Keratinocyte (primary cell): ENCODE results near the gene LDAF1. TPM values are rescaled to one million over a fixed set of nuclear protein-coding genes. Genes with fewer than 3 reads are reported as not detected.
"Not testable (repeated sequence)": the region's sequence is repeated elsewhere in the genome, so short reads cannot be mapped to it uniquely, and the experiment has no call there.

Source experiments
- DNase-seq: peaks from one replicate; pipeline ENCODE4 v3.0.0-alpha.2; 2011; ENCODE audit warnings: low read depth, missing footprints, low spot score
- FAIRE-seq: peaks from 2 replicates; lab custom pipeline; 2011; peaks lifted over from hg19 to GRCh38; lab: Jason Lieb, UNC
- H2AFZ ChIP-seq: 2 replicates; pipeline ENCODE4 v1.6.0; 2012; ENCODE audit warnings: low read length, control low read depth, inconsistent platforms; ENCODE audit not compliant: control insufficient read depth
- H3K27ac ChIP-seq: 2 replicates; pipeline ENCODE4 v1.5.1; 2011; ENCODE audit warnings: low read length; ENCODE audit not compliant: control insufficient read depth, insufficient read depth
- H3K27me3 ChIP-seq: 3 replicates; pipeline ENCODE4 v1.6.0; 2011; ENCODE audit warnings: low read length; ENCODE audit not compliant: control insufficient read depth, insufficient read depth; ENCODE audit errors: extremely low read depth
- H3K36me3 ChIP-seq, 2 experiments: 2 replicates in 1 of 2; 3 replicates in 1 of 2; pipeline ENCODE4 v1.5.1; 2011; ENCODE audit warnings: low read length in 2 of 2, mild to moderate bottlenecking in 1 of 2; ENCODE audit not compliant: control insufficient read depth in 2 of 2, insufficient read depth in 2 of 2; ENCODE audit errors: extremely low read depth in 1 of 2
- H3K4me1 ChIP-seq: 3 replicates; pipeline ENCODE4 v1.5.1; 2011; ENCODE audit warnings: low read length; ENCODE audit not compliant: control insufficient read depth, insufficient read depth; ENCODE audit errors: extremely low read depth
- H3K4me2 ChIP-seq: 3 replicates; pipeline ENCODE4 v1.6.0; 2011; ENCODE audit warnings: low read depth, low read length; ENCODE audit not compliant: control insufficient read depth, insufficient read depth; ENCODE audit errors: extremely low read depth
- H3K4me3 ChIP-seq, 3 experiments: fragments of 200-600 bp in 1 of 3; sonication (generic) in 1 of 3; 2 replicates in 2 of 3; 3 replicates in 1 of 3; pipeline ENCODE4 v1.5.1; 2011 to 2016; ENCODE audit warnings: low read length in 3 of 3, mild to moderate bottlenecking in 3 of 3, control low read depth in 2 of 3, inconsistent platforms in 1 of 3, low read depth in 1 of 3, mixed read lengths in 1 of 3, mixed run types in 1 of 3, moderate library complexity in 1 of 3; ENCODE audit not compliant: control insufficient read depth in 2 of 3, insufficient read depth in 2 of 3; ENCODE audit errors: extremely low read depth in 1 of 3
- H3K79me2 ChIP-seq: 2 replicates; pipeline ENCODE4 v1.6.0; 2012; ENCODE audit warnings: low read length; ENCODE audit not compliant: control insufficient read depth, insufficient read depth
- H3K9ac ChIP-seq: 3 replicates; pipeline ENCODE4 v1.6.0; 2011; ENCODE audit warnings: low read length; ENCODE audit not compliant: control insufficient read depth, insufficient read depth; ENCODE audit errors: extremely low read depth
- H3K9me1 ChIP-seq: 3 replicates; pipeline ENCODE4 v1.6.0; 2011; ENCODE audit warnings: low read length; ENCODE audit not compliant: control insufficient read depth, insufficient read depth; ENCODE audit errors: extremely low read depth
- H3K9me3 ChIP-seq: 2 replicates; pipeline ENCODE4 v1.5.1; 2012; ENCODE audit warnings: low read depth, low read length; ENCODE audit not compliant: control insufficient read depth
- H4K20me1 ChIP-seq: 3 replicates; pipeline ENCODE4 v1.6.0; 2011; ENCODE audit warnings: low read length; ENCODE audit not compliant: control insufficient read depth, insufficient read depth; ENCODE audit errors: extremely low read depth
- CTCF ChIP-seq, 3 experiments: IDR thresholded peaks in 1 of 3; conservative IDR thresholded peaks in 1 of 3; optimal IDR thresholded peaks in 1 of 3; 2 replicates in 2 of 3; 3 replicates in 1 of 3; pipeline versions ENCODE3 to v1.5.1; 2011; ENCODE audit warnings: low read length in 3 of 3, mild to moderate bottlenecking in 3 of 3, moderate library complexity in 2 of 3, control low read depth in 1 of 3, inconsistent platforms in 1 of 3; ENCODE audit not compliant: insufficient read depth in 2 of 3; ENCODE audit errors: extremely low read depth in 1 of 3
- EZH2 ChIP-seq: IDR thresholded peaks from one replicate; pipeline ENCODE4 v1.6.1; 2012; ENCODE audit warnings: inconsistent platforms, mild to moderate bottlenecking, low read length, moderate library complexity
- dilution Hi-C: fragments of 300-500 bp; cut with MboI; formaldehyde crosslinking; loops from one replicate; pipeline ENCODE4 v1.7.0; 2020; ENCODE audit warnings: low sequenced_read_pairs; ENCODE audit not compliant: extremely low pct_ligation_motif_present
- polyA minus RNA-seq, 3 experiments: library from RNA; depleted of rRNA, polyadenylated mRNA; stranded (reverse); fragments of >200 nt; gene quantifications; 1 replicate in 1 of 3; 2 replicates in 1 of 3; 3 replicates in 1 of 3; pipeline ENCODE4 v1.2.3, GENCODE V29; 2011
- polyA plus RNA-seq, 5 experiments: library from polyadenylated mRNA; depleted of rRNA in 3 of 5; stranded (reverse) in 3 of 5; stranded (forward) in 1 of 5; unstranded in 1 of 5; fragments of >200 nt; gene quantifications; 1 replicate in 1 of 5; 2 replicates in 3 of 5; 3 replicates in 1 of 5; pipeline versions ENCODE4 v1.2.1 to v1.2.3, GENCODE V29; 2011 to 2012; ENCODE audit warnings: missing spikeins in 2 of 5, low read depth in 1 of 5, low replicate concordance in 1 of 5

The LDAF1 gene
- 45.4 to 79.7 TPM (median 60.9 TPM) in 3 replicates for polyA plus RNA-seq
- polyA plus RNA-seq (2011; ENCODE audit: low read depth) = 90.1 TPM
- 63.5 and 71.2 TPM in 2 replicates for polyA plus RNA-seq (2011; cell fraction: cytosol; rRNA removed)
- 38.4 and 43.1 TPM in 2 replicates for polyA plus RNA-seq (2011; cell fraction: nucleus; rRNA removed)
- 50.2 and 121 TPM in 2 replicates for polyA plus RNA-seq (2012; ENCODE audit: low replicate concordance)
- polyA minus RNA-seq = 69.1 to 189 TPM (median 101 TPM) in 3 replicates
- 79.8 TPM for polyA minus RNA-seq (2011; cell fraction: cytosol; rRNA and poly(A)+ RNA removed)
- 34.4 and 38.1 TPM in 2 replicates for polyA minus RNA-seq (2011; cell fraction: nucleus; rRNA and poly(A)+ RNA removed)

- Histone ChIP-seq H4K20me1 (no peaks in the 10 kb centered on the region), H3K36me3 (peaks cover 0 to 18% of the 10 kb centered on the region in 2 experiments), H2AFZ (peak within 1 kb of the TSS; percentile 99), H3K27ac (peak within 1 kb of the TSS; percentile 84), H3K9ac (peak within 1 kb of the TSS; percentile 86), H3K4me1 (peaks cover 26% of the 10 kb centered on the region), H3K4me2 (peak within 1 kb of the TSS; percentile 98), H3K9me1 (no peaks in the 10 kb centered on the region), H3K9me3 (no peaks in the 10 kb centered on the region), H3K27me3 (no peaks in the 10 kb centered on the region), H3K79me2 (peaks cover 29% of the 10 kb centered on the region), H3K4me3 (peak within 1 kb of the TSS; percentile 89 to 96 (median 90))
- dilution Hi-C loops = no loop called here
- FAIRE-seq (no peak), DNase-seq (no peak)
- TF ChIP-seq EZH2 = no peak
- peak in 1 of 3 experiments; percentile 9 for TF ChIP-seq CTCF (optimal IDR thresholded peaks at IDR 0.05 in 1 of 3, IDR thresholded peaks at IDR 0.05 in 1 of 3, conservative IDR thresholded peaks at IDR 0.05 in 1 of 3; ENCODE audit: extremely low read depth in 1 of 3, insufficient read depth in 2 of 3, low read length in 3 of 3)
These were observed at the start of gene LDAF1 for GRCh38 chr16:21158208-21159110. Gene LDAF1, plus strand, starts transcription at chr16:21158674. Its CDS starts 2,509 bp downstream, at chr16:21161183.

- H3K79me2 ChIP-seq, H4K20me1 ChIP-seq, H3K27me3 ChIP-seq, H3K4me1 ChIP-seq, H3K27ac ChIP-seq, dilution Hi-C loops, H2AFZ ChIP-seq, DNase-seq, H3K9me3 ChIP-seq, H3K9me1 ChIP-seq, H3K9ac ChIP-seq, H3K4me2 ChIP-seq, FAIRE-seq, H3K4me3 ChIP-seq, H3K36me3 ChIP-seq: not testable (repeated sequence)
These were observed 42.9 kb upstream of the LDAF1 start for GRCh38 chr16:21115551-21115950.
